GM23338 (cell line): ENCODE results near the gene MORN4. TPM values are rescaled to one million over a fixed set of nuclear protein-coding genes. Genes with fewer than 3 reads are reported as not detected.
"Not testable (repeated sequence)": the region's sequence is repeated elsewhere in the genome, so short reads cannot be mapped to it uniquely, and the experiment has no call there.

Experiments used
- ATAC-seq: fragments of 200-7000 bp; cut with Tn5 transposase; 3 replicates; pipeline ENCODE4 v1.9.1; 2020
- DNase-seq: peaks from one replicate; pipeline ENCODE4 v3.0.0-alpha.2; 2015; ENCODE audit warnings: low spot score
- H2AFZ ChIP-seq: fragments of 200-600 bp; sonication (generic); 2 replicates; pipeline ENCODE4 v1.8.0; 2016; ENCODE audit warnings: antibody characterized with exemption, mild to moderate bottlenecking, moderate library complexity
- H3F3A ChIP-seq: fragments of 200-600 bp; sonication (generic); replicated peaks from 2 replicates; pipeline ENCODE4 v1.8.0; 2017; ENCODE audit warnings: antibody characterized with exemption, mixed run types, low read depth
- H3K27ac ChIP-seq: fragments of 200-600 bp; sonication (generic); 2 replicates; pipeline ENCODE4 v1.6.1; 2016; ENCODE audit warnings: low read depth
- H3K27me3 ChIP-seq: fragments of 200-600 bp; sonication (generic); 2 replicates; pipeline ENCODE4 v1.8.0; 2016; ENCODE audit warnings: mild to moderate bottlenecking, mixed run types, moderate library complexity; ENCODE audit not compliant: insufficient read depth
- H3K36me3 ChIP-seq: fragments of 200-600 bp; sonication (generic); 2 replicates; pipeline ENCODE4 v1.8.0; 2016; ENCODE audit warnings: mild to moderate bottlenecking; ENCODE audit not compliant: insufficient read depth
- H3K4me1 ChIP-seq: fragments of 200-600 bp; sonication (generic); 2 replicates; pipeline ENCODE4 v1.8.0; 2016; ENCODE audit warnings: mild to moderate bottlenecking, moderate library complexity; ENCODE audit not compliant: insufficient read depth
- H3K4me2 ChIP-seq: fragments of 200-600 bp; sonication (generic); 2 replicates; pipeline ENCODE4 v1.7.1; 2017; ENCODE audit warnings: mixed run types
- H3K4me3 ChIP-seq: fragments of 200-600 bp; sonication (generic); 2 replicates; pipeline ENCODE4 v1.6.1; 2016; ENCODE audit warnings: mixed run types
- H3K79me2 ChIP-seq: fragments of 200-600 bp; sonication (generic); replicated peaks from 2 replicates; pipeline ENCODE4 v1.8.0; 2017; ENCODE audit warnings: mild to moderate bottlenecking; ENCODE audit not compliant: insufficient read depth
- H3K9me2 ChIP-seq: fragments of 200-600 bp; sonication (generic); 2 replicates; pipeline ENCODE4 v1.8.0; 2017; ENCODE audit not compliant: insufficient read depth
- H4K20me1 ChIP-seq: fragments of 200-600 bp; sonication (generic); replicated peaks from 2 replicates; pipeline ENCODE4 v1.8.0; 2017; ENCODE audit warnings: mild to moderate bottlenecking; ENCODE audit not compliant: insufficient read depth
- H3K27ac Mint-ChIP-seq: 2 replicates; pipeline ENCODE4 v1.8.0; 2020; ENCODE audit warnings: inconsistent platforms, mild to moderate bottlenecking, moderate library complexity, mixed read lengths
- H3K27me3 Mint-ChIP-seq: 3 replicates; pipeline ENCODE4 v1.8.0; 2022; ENCODE audit warnings: low read depth, mild to moderate bottlenecking, moderate library complexity, mixed read lengths, inconsistent platforms; ENCODE audit not compliant: insufficient read depth, poor library complexity
- H3K36me3 Mint-ChIP-seq: 3 replicates; pipeline ENCODE4 v1.8.0; 2021; ENCODE audit warnings: low read depth, mild to moderate bottlenecking, inconsistent platforms, moderate library complexity, mixed read lengths
- H3K4me1 Mint-ChIP-seq: 3 replicates; pipeline ENCODE4 v1.8.0; 2020; ENCODE audit warnings: mild to moderate bottlenecking, inconsistent platforms, mixed read lengths
- H3K4me3 Mint-ChIP-seq: 3 replicates; pipeline ENCODE4 v1.8.0; 2021; ENCODE audit warnings: moderate library complexity, mild to moderate bottlenecking, inconsistent platforms, mixed read lengths
- H3K9me3 Mint-ChIP-seq: 3 replicates; pipeline ENCODE4 v1.8.0; 2020; ENCODE audit warnings: moderate library complexity, mild to moderate bottlenecking, inconsistent platforms, mixed read lengths
- CREB1 ChIP-seq: fragments of 250-450 bp; sonication (Bioruptor Pico); IDR thresholded peaks from 2 replicates; pipeline ENCODE4 v1.5.0; 2020; ENCODE audit warnings: low read depth, mild to moderate bottlenecking, moderate library complexity
- JUNB ChIP-seq: IDR thresholded peaks from one replicate; pipeline ENCODE4 v1.6.1; 2016; ENCODE audit warnings: antibody characterized with exemption; ENCODE audit not compliant: unreplicated experiment
- ZNF331 ChIP-seq: fragments of 250-450 bp; sonication (Bioruptor Pico); IDR thresholded peaks from 2 replicates; pipeline ENCODE4 v1.5.0; 2020; ENCODE audit warnings: low read depth, mild to moderate bottlenecking, moderate library complexity
- polyA plus RNA-seq: library from polyadenylated mRNA; unstranded; fragments of >200 nt; fragmentation: Nextera tagmentation; extraction: Ambion mirVana; gene quantifications from 2 replicates; pipeline ENCODE4 v1.2.1, GENCODE V29; 2016
- total RNA-seq: library from RNA; depleted of rRNA; stranded (reverse); fragments of >200 nt; shearing (Covaris generic); gene quantifications from 2 replicates; pipeline ENCODE4 v1.2.3, GENCODE V29; 2014
- TF ChIP-seq, protein P1 (sequence below): IDR thresholded peaks from 2 replicates; pipeline ENCODE4 v1.6.1; 2016; ENCODE audit warnings: antibody characterized with exemption
- TF ChIP-seq, protein P2 (sequence below), 2 experiments: fragments of 200-600 bp in 1 of 2; sonication (generic) in 1 of 2; conservative IDR thresholded peaks; 2 replicates each; pipeline versions ENCODE4 v1.5.1 to v1.6.1; 2016 to 2017; ENCODE audit warnings: antibody characterized with exemption in 2 of 2, low read depth in 2 of 2, mild to moderate bottlenecking in 2 of 2, moderate library complexity in 1 of 2

Gene MORN4
- total and polyA plus RNA-seq, 2 experiments from 2014 or later, result 9.0 to 50.0 TPM

DNA sequence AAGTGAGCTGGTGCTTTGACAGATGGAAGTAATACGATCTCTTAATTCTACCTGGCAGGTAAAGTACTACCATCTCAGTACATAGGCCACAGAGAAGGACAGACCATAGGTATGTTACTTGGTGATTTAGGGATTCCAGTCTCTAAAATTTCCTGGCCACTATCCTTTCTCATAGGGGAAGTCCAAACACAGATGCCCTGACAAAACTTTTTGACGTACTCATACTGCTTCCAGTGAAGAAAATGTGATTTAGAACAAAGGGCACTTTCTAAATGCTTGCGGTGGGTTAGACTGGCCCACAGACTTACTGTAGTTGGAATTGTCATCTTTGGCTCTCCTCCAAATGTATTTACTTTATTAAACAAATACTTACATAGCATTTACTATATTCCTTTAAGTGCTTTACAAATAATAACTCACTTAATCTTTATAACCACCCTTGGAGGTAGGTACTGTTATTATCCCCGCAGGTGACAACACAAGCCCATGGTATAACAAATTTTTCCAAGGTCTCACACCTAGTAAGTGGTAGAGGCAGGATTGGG is 10.2 kb upstream of the MORN4 start:
- Mint-ChIP-seq H3K27ac (0 out of 2 replicates have a peak overlapping the region, but pooled peaks have one; percentile 42), H3K36me3 (peaks cover 31% of the 10 kb centered on the region), H3K9me3 (peaks cover 2% of the 10 kb centered on the region; the same call in 2 of the 3 replicates), H3K4me3 (peak overlapping the region; percentile 56; the same call in 1 of the 3 replicates), H3K27me3 (peaks cover 11% of the 10 kb centered on the region), H3K4me1 (peaks cover 32% of the 10 kb centered on the region)
- DNase-seq (no peak), ATAC-seq (no peak)
- no peaks in the 10 kb centered on the region for H3F3A ChIP-seq
- peaks cover 18% of the 10 kb centered on the region; the same call in 1 of the 2 replicates for H3K4me1 ChIP-seq
- TF ChIP-seq, protein P1, sequence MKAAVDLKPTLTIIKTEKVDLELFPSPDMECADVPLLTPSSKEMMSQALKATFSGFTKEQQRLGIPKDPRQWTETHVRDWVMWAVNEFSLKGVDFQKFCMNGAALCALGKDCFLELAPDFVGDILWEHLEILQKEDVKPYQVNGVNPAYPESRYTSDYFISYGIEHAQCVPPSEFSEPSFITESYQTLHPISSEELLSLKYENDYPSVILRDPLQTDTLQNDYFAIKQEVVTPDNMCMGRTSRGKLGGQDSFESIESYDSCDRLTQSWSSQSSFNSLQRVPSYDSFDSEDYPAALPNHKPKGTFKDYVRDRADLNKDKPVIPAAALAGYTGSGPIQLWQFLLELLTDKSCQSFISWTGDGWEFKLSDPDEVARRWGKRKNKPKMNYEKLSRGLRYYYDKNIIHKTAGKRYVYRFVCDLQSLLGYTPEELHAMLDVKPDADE, result no peak
- TF ChIP-seq JUNB (no peak), CREB1 (CRISPR knock-in tag) (no peak), ZNF331 (no peak)
- TF ChIP-seq, protein P2, sequence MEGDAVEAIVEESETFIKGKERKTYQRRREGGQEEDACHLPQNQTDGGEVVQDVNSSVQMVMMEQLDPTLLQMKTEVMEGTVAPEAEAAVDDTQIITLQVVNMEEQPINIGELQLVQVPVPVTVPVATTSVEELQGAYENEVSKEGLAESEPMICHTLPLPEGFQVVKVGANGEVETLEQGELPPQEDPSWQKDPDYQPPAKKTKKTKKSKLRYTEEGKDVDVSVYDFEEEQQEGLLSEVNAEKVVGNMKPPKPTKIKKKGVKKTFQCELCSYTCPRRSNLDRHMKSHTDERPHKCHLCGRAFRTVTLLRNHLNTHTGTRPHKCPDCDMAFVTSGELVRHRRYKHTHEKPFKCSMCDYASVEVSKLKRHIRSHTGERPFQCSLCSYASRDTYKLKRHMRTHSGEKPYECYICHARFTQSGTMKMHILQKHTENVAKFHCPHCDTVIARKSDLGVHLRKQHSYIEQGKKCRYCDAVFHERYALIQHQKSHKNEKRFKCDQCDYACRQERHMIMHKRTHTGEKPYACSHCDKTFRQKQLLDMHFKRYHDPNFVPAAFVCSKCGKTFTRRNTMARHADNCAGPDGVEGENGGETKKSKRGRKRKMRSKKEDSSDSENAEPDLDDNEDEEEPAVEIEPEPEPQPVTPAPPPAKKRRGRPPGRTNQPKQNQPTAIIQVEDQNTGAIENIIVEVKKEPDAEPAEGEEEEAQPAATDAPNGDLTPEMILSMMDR (conservative IDR thresholded peaks at IDR 0.05; ENCODE audit: low read depth in 2 of 2), result no peak
- no peak overlapping the region for H3K27ac ChIP-seq
- no peaks in the 10 kb centered on the region for H3K9me2 ChIP-seq
- H3K79me2 ChIP-seq, result peaks cover 65% of the 10 kb centered on the region
- no peak overlapping the region for H3K4me2 ChIP-seq
- peaks cover 27% of the 10 kb centered on the region for H4K20me1 ChIP-seq
- H3K27me3 ChIP-seq, result no peaks in the 10 kb centered on the region
- peaks cover 5% of the 10 kb centered on the region for H3K36me3 ChIP-seq
- no peak overlapping the region for H3K4me3 ChIP-seq
- H2AFZ ChIP-seq, result no peak overlapping the region

DNA sequence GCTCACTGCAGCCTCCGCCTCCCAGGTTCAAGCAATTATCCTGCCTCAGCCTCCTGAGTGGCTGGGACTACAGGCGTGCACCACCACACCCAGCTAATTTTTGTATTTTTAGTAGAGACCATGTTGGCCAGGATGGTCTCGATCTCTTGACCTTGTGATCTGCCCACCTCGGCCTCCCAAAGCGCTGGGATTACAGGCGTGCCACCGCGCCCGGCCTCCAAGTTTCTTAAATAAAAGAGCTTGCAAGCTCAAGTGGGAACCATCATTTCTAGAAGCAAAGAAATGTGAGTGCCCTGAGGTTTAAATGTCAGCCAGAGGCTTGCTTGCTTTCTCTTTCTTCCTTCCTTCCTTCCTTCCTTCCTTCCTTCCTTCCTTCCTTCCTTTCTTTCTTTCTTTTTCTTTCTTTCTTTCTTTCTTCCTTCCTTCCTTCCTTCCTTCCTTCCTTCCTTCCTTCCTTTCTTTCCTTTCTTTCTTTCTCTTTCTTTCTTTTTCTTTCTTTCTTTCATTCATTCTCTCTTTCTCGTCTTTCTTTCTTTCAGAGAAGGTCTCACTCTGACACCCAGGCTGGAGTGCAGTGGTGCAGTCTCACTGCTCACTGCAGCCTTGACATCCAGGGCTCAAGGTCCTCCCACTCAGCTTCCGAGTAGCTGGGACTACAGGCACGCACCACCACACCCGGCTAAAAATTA is 9.3 kb upstream of the MORN4 start:
- H3K27me3 ChIP-seq, DNase-seq, H3K9me2 ChIP-seq, ATAC-seq, H3K4me1 ChIP-seq, H3K27ac ChIP-seq, H2AFZ ChIP-seq, H3K27ac Mint-ChIP-seq, H3F3A ChIP-seq, H3K9me3 Mint-ChIP-seq, H3K36me3 ChIP-seq: not testable (repeated sequence)
- peak overlapping the region; percentile 86; the same call in 1 of the 2 replicates for H3K4me2 ChIP-seq
- peaks cover 63% of the 10 kb centered on the region for H3K79me2 ChIP-seq
- H4K20me1 ChIP-seq, result peaks cover 24% of the 10 kb centered on the region
- H3K36me3 Mint-ChIP-seq, result peaks cover 31% of the 10 kb centered on the region
- H3K4me3 ChIP-seq, result peak overlapping the region; percentile 92; the same call in 1 of the 2 replicates
- peaks cover 11% of the 10 kb centered on the region for H3K27me3 Mint-ChIP-seq
- peak overlapping the region; percentile 97 for H3K4me3 Mint-ChIP-seq
- H3K4me1 Mint-ChIP-seq, result peaks cover 25% of the 10 kb centered on the region
